Measurements from ENCODE around the gene ZIM2. TPM values are rescaled to one million over a fixed set of nuclear protein-coding genes. Genes with fewer than 3 reads are reported as not detected.

Gene ZIM2
- total and polyA plus RNA-seq, 2 experiments from 2014 or later, result not detected

- TF ChIP-seq ZNF462 (CRISPR knock-in tag; IDR thresholded peaks at IDR 0.05), result no peak
These were observed 19.3 kb downstream of the ZIM2 start (continued) for GRCh38 chr19:56821209-56821608.

- 0 out of 2 replicates have a peak, but pooled peaks cover 4% of the 10 kb centered on the region for H3K36me3 ChIP-seq (ENCODE audit: insufficient read depth)
- H3K4me1 Mint-ChIP-seq, result no peaks in the 10 kb centered on the region
- H3K9me2 ChIP-seq (ENCODE audit: insufficient read depth), result no peaks in the 10 kb centered on the region
- no peaks in the 10 kb centered on the region for H3K27me3 ChIP-seq (ENCODE audit: insufficient read depth)
- H4K20me1 ChIP-seq (replicated peaks; ENCODE audit: insufficient read depth), result no peaks in the 10 kb centered on the region
- no peak overlapping the region for H3K27ac ChIP-seq (ENCODE audit: low read depth)
- DNase-seq (ENCODE audit: low spot score) (no peak), ATAC-seq (no peak)
- H3K36me3 Mint-ChIP-seq (ENCODE audit: low read depth), result peaks cover 56% of the 10 kb centered on the region
- no peak overlapping the region for H3K4me3 ChIP-seq
- no peak for TF ChIP-seq ZNF331 (CRISPR knock-in tag; IDR thresholded peaks at IDR 0.05; ENCODE audit: low read depth)
- no peak for TF ChIP-seq REST (IDR thresholded peaks at IDR 0.05; ENCODE audit: unreplicated experiment)
- no peak for TF ChIP-seq EZH2phosphoT487 (IDR thresholded peaks at IDR 0.05; ENCODE audit: unreplicated experiment)
- no peak for TF ChIP-seq CREB1 (CRISPR knock-in tag; IDR thresholded peaks at IDR 0.05; ENCODE audit: low read depth)
- TF ChIP-seq STAT1 (IDR thresholded peaks at IDR 0.05; ENCODE audit: unreplicated experiment), result no peak
- H3K4me1 ChIP-seq (ENCODE audit: insufficient read depth), result no peaks in the 10 kb centered on the region
- H3K27ac Mint-ChIP-seq, result no peak overlapping the region
- H3K79me2 ChIP-seq (replicated peaks; ENCODE audit: insufficient read depth), result no peaks in the 10 kb centered on the region
- no peak overlapping the region for H3K4me3 Mint-ChIP-seq
- H2AFZ ChIP-seq, result no peak overlapping the region
- peaks cover 100% of the 10 kb centered on the region for H3K9me3 Mint-ChIP-seq
- H3K27me3 Mint-ChIP-seq (ENCODE audit: insufficient read depth, low read depth, poor library complexity), result peaks cover 8% of the 10 kb centered on the region
- H3F3A ChIP-seq (replicated peaks; ENCODE audit: low read depth), result no peaks in the 10 kb centered on the region
- no peak overlapping the region for H3K4me2 ChIP-seq
These were observed 21.4 kb downstream of the ZIM2 start for GRCh38 chr19:56819166-56819565.
